GM18517 (cell line): Measurements from ENCODE around the gene SLC35F2.
A peak's percentile ranks its signal among the peaks of the same experiment; 100 is the strongest.
"Not testable (repeated sequence)": the region's sequence is repeated elsewhere in the genome, so short reads cannot be mapped to it uniquely, and the experiment has no call there.

ENCODE experiments used
- ATAC-seq: cut with Tn5 transposase; IDR thresholded peaks from one replicate; pipeline ENCODE4 v1.9.1; 2021; ENCODE audit warnings: mild to moderate bottlenecking, moderate library complexity; ENCODE audit not compliant: unreplicated experiment

The SLC35F2 gene

GRCh38 chr11:107842412-107843100, 16.0 kb downstream of the SLC35F2 start:
- no peak for ATAC-seq

DNA sequence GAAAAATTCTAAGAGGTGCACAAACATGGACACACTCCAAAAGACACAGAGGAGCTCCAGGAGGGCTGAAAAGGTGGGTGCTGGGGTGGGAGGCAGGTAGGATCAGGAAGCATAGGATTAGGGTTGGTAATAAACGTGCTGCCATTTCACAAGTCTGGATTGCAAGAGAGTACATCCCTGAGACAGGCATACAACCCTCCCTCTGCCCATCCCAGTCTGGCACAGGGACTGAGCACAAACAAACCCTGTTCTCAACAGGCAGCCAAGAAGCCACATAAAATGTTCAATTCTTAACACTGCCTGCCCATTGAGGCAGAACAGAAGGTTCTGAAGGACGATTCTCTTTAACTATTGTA, 18.5 kb downstream of the SLC35F2 start:
- ATAC-seq, result peak; percentile 9

GRCh38 chr11:107836851-107837250, 21.7 kb downstream of the SLC35F2 start:
- no peak for ATAC-seq

DNA sequence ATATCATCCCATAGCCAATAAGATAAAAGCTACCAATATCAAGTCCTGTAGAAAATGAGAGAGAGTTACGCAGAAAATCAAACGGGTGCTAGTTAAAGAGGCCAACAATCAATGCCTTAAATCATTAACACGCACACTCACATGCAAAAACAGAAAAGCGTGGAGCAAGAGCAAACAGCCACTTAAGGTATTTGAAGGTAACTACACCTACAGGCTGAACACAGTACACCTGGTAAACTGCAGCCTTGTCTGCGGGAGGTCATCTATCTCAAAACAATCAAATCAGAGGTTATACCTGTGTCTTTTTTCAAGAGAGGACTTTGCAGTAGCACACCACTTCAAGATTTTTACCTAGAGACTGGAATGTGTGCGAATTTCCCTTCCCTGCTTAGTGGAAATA, 23.6 kb downstream of the SLC35F2 start:
- no peak for ATAC-seq

DNA sequence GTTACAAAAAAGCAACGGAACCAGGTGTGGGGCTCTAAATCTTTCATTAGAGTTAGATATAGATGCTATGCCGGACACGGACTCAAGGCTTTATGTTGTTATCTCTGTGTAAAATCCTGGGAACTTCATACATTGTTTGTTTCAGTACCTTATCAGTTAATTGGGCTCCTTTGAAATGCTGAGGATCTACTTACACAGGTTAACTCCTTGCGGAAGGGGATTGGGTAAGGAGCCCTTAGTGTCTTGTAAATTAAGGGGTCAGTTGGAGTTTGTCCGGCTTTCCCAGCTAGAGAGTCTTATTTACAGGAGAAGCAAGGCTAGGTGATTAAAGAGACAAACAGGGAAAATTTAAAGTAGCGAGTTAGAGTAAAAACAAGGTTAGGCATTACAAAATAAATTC, 24.7 kb downstream of the SLC35F2 start:
- ATAC-seq, result not testable (repeated sequence)

GRCh38 chr11:107830915-107831540, 27.6 kb downstream of the SLC35F2 start:
- ATAC-seq, result no peak

- ATAC-seq, result no peak
Measured at GRCh38 chr11:107827041-107827440, 31.5 kb downstream of the SLC35F2 start.

DNA sequence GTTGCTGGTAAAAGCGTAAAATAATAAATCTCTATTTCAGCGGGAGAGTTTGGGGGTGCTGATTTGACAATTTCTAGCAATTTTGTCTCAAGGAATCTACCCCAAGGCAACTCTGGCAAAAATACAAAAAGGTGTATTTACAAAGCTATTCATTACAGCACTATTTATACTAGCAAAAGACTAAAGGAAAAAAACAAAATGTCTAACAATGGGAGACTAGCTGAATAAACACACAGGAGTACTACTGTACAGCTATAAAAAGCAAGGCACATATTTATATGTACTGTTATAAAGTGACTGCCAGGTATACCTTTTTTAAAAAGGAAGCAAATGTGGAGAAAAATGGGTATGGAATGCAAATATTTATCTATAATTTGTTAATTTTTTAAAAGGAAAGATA, 32.7 kb downstream of the SLC35F2 start:
- no peak for ATAC-seq

DNA sequence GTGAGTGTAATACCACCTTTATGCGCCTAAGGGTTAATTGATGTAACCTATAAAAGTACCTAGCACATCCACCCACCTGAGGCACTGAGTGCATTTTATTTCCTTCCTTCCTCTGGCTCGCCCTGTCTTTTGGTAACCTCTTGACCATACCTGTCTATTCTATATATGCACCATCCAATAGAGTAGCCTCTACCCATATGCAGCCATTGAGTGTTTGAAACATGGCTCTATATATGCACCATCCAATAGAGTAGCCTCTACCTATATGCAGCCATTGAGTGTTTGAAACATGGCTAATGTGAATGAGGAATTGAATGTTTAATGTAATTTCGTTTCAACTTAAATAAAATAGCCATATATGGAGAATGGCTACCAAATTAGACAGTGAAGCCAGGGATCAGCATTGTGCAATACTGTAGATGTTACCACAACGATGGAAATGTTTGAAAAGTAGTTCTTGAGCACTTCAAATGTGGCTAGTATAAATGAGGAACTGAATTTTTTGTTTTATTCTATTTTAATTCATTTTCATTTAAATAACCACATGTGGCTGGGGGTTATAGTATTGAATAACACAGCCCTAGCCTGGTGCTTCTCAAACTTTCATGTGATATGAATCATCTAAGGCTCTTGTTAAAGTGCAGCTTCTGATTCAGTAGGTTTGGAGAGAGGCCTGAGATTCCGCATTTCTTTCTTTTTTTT, 33.8 kb downstream of the SLC35F2 start:
- no peak for ATAC-seq

- no peak for ATAC-seq
Measured at GRCh38 chr11:107821199-107821927, 37.2 kb downstream of the SLC35F2 start.

- no peak for ATAC-seq
Measured at GRCh38 chr11:107819361-107820014, 39.1 kb downstream of the SLC35F2 start.

- no peak for ATAC-seq
Measured at GRCh38 chr11:107818491-107818890, 40.1 kb downstream of the SLC35F2 start.

DNA sequence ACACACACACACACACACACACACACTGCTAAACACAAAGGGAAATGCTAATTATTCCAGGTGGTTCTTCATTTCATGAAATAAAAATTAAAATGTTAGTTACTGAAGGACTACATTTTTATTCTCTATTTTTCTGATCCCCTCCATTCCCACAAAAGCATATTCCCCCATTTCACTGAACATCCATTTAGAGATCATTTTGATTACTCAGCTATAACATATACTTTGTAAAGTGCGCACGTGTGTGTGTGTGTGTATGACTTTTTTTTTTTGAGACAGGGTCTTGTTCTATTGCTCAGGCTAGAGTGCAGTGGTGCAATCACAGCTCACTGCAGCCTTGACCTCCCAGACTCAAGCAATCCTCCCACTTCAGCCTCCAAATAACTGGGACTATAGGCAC, 42.6 kb downstream of the SLC35F2 start:
- ATAC-seq, result no peak

DNA sequence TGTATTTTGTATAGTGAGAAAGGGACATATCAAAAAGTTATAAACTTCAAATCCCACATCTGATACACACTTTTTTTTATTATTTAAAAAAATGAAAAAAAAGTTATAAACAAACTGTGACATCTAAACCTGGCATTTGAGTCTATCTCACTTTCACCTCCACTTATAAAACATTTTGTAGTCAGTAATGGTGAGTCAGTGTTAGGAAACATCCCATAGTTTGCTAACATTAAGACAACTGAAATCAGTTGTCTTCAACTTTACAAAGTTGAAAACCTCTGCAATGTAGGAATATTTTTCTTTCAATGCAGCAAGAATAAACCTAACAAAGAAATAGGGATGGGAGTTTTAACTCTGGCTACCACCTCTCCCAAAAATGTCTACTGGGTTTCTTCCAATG, 47.7 kb downstream of the SLC35F2 start:
- ATAC-seq, result no peak

DNA sequence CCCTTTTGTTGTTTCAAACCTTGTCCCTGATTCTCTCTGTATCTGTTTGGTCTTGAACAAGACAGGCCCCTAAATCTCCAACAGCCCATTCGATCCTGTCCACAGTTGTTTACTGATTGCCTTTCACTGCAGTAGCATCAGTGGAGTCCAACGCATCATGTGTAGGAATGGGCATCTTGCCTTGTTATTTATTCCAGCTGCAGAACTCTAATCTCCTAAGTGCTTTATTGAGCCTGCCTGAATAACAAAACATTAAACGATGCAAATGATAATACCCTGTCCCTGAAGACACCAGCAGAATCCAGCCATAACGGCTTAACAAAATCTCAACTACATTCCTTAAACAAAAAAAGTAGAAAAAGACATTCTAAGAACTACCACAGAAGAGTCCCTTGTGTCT, 50.1 kb downstream of the SLC35F2 start:
- ATAC-seq, result no peak

DNA sequence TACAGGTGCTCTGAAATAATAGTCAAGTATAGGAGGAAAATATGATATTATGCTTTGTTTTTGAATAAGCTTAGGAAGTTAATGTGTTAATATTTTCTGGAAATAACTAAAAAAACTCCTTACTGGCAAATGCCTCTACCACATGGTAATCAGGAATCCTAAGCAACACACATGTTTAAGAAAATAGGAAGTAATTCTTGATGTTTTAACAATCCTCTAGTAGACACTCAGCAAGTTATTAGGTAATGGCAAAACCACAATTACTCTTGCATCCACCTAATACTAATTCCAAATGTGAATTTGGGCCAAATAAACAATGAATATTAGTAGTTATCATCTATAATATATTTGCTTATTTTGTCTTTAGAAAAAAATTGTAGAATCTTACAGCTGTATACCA, 53.6 kb downstream of the SLC35F2 start:
- no peak for ATAC-seq

DNA sequence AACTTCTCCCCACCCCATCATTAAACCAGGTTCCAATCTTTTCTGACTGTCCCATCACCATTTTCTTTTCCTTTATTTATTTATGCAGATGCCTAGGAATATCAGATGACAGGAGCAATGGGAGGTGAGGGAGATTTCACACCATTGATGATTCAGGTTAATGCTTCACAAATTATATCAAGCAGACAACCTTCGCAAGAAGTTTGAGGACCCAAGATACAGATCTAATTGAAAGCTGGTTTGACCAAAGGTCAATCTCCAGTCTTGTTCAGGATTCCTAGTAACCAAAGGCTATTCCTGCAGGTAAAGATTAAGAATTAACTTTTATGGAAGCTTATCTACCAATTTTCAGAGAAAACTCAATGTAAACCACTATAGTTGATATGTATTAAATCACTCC, 54.4 kb downstream of the SLC35F2 start:
- no peak for ATAC-seq

GRCh38 chr11:107801641-107802040, 56.9 kb downstream of the SLC35F2 start:
- no peak for ATAC-seq

- peak; percentile 94 for ATAC-seq
Measured at GRCh38 chr11:107799218-107799859, 59.2 kb downstream of the SLC35F2 start.

GRCh38 chr11:107792049-107792443, 66.5 kb downstream of the SLC35F2 start:
- no peak for ATAC-seq
